ENCODE measurements around the gene SH3BP2. TPM values are rescaled to one million over a fixed set of nuclear protein-coding genes. Genes with fewer than 3 reads are reported as not detected.

The SH3BP2 gene
- total RNA-seq, 1 experiment from 2014 or later: 52.8 TPM

DNA sequence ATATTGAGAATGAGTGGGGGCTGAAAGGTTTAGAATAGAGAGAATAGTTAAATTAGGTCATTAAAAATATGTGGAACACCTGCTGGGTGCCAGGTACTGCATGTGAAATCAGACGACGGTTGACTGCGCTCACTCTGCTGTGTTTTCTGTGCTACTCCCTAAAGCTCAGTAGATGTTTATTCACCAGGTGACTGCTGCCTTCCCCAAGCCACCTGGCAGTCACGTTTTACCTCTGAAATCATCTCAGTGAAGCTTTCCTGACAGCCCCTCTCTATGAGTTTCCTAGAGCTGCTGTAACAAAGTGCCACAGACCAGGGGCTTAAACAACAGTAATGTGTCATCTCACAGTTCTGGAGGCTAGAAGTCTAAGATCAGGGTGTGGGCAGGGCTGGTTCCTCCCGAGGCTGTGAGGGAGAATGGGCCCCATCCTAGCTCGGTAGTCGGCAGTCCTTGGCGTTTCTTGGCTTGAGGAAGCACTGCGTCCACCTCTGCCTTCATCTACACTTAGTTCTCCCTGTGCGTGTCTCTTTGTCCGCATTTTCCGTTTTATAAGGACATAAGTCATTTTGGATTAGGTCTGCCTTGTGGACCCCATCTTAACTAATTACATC is 76.1 kb downstream of the SH3BP2 start:
- Histone ChIP-seq H3K27me3 (ENCODE audit: insufficient read depth, low read length) (no peaks in the 10 kb centered on the region), H3K9me3 (ENCODE audit: control insufficient read depth in 1 of 2, insufficient read depth in 1 of 2, low read depth in 1 of 2, low read length in 2 of 2) (no peaks in the 10 kb centered on the region), H3K4me1 (ENCODE audit: control insufficient read depth in 1 of 2, insufficient read depth in 2 of 2, low read length in 2 of 2) (peaks cover 4 to 8% of the 10 kb centered on the region in 2 experiments; a peak in 3 of 4 replicates), H3K4me3 (replicated peaks in 1 of 2; ENCODE audit: low read depth in 1 of 2, low read length in 2 of 2) (no peak overlapping the region), H3K79me2 (ENCODE audit: insufficient read depth, low read length) (peaks cover 85% of the 10 kb centered on the region), H3K9ac (ENCODE audit: low read length) (no peak overlapping the region), H3K27ac (ENCODE audit: low read depth, low read length) (no peak overlapping the region), H2AFZ (ENCODE audit: low read depth, low read length, poor library complexity, severe bottlenecking) (no peak overlapping the region), H3K9me2 (ENCODE audit: insufficient read depth) (no peaks in the 10 kb centered on the region), H3K4me2 (ENCODE audit: low read length) (no peak overlapping the region), H4K20me1 (ENCODE audit: insufficient read depth) (no peaks in the 10 kb centered on the region; the same call in 1 of the 2 replicates), H3K36me3 (ENCODE audit: control insufficient read depth in 1 of 2, insufficient read depth in 2 of 2, low read length in 2 of 2) (no peaks in the 10 kb centered on the region)
- POLR2A ChIA-PET: no interaction called here
- RAD21 ChIA-PET (ENCODE audit: low non-redundant PET in 1 of 2, low total read pairs in 2 of 2, uncharacterized antibody in 2 of 2, unreplicated experiment in 2 of 2): no interaction called here
- CTCF ChIA-PET: no interaction called here
- BruUV-seq (replicated peaks): no TSS peak
- no peak for TF ChIP-seq SIN3A (IDR thresholded peaks at IDR 0.05; ENCODE audit: low read depth)
- no peak for TF ChIP-seq SP1 (IDR thresholded peaks at IDR 0.05; ENCODE audit: low read depth)
- TF ChIP-seq, protein P1, sequence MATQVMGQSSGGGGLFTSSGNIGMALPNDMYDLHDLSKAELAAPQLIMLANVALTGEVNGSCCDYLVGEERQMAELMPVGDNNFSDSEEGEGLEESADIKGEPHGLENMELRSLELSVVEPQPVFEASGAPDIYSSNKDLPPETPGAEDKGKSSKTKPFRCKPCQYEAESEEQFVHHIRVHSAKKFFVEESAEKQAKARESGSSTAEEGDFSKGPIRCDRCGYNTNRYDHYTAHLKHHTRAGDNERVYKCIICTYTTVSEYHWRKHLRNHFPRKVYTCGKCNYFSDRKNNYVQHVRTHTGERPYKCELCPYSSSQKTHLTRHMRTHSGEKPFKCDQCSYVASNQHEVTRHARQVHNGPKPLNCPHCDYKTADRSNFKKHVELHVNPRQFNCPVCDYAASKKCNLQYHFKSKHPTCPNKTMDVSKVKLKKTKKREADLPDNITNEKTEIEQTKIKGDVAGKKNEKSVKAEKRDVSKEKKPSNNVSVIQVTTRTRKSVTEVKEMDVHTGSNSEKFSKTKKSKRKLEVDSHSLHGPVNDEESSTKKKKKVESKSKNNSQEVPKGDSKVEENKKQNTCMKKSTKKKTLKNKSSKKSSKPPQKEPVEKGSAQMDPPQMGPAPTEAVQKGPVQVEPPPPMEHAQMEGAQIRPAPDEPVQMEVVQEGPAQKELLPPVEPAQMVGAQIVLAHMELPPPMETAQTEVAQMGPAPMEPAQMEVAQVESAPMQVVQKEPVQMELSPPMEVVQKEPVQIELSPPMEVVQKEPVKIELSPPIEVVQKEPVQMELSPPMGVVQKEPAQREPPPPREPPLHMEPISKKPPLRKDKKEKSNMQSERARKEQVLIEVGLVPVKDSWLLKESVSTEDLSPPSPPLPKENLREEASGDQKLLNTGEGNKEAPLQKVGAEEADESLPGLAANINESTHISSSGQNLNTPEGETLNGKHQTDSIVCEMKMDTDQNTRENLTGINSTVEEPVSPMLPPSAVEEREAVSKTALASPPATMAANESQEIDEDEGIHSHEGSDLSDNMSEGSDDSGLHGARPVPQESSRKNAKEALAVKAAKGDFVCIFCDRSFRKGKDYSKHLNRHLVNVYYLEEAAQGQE (IDR thresholded peaks at IDR 0.05; ENCODE audit: low read depth): no peak
- no peak for TF ChIP-seq SRF (IDR thresholded peaks at IDR 0.05; ENCODE audit: low read depth)
- no peak for TF ChIP-seq RAD21 (IDR thresholded peaks at IDR 0.05; ENCODE audit: low read depth)
- no peak for TF ChIP-seq TCF7L2 (IDR thresholded peaks at IDR 0.05; ENCODE audit: borderline replicate concordance, extremely low read depth, insufficient read depth, insufficient read length)
- TF ChIP-seq, protein P2, sequence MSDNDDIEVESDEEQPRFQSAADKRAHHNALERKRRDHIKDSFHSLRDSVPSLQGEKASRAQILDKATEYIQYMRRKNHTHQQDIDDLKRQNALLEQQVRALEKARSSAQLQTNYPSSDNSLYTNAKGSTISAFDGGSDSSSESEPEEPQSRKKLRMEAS (IDR thresholded peaks at IDR 0.05): no peak
- TF ChIP-seq CEBPB (IDR thresholded peaks at IDR 0.05; ENCODE audit: low read depth): no peak
- no peak for TF ChIP-seq CBX3 (IDR thresholded peaks at IDR 0.05; ENCODE audit: low read depth)
- TF ChIP-seq, protein P3, sequence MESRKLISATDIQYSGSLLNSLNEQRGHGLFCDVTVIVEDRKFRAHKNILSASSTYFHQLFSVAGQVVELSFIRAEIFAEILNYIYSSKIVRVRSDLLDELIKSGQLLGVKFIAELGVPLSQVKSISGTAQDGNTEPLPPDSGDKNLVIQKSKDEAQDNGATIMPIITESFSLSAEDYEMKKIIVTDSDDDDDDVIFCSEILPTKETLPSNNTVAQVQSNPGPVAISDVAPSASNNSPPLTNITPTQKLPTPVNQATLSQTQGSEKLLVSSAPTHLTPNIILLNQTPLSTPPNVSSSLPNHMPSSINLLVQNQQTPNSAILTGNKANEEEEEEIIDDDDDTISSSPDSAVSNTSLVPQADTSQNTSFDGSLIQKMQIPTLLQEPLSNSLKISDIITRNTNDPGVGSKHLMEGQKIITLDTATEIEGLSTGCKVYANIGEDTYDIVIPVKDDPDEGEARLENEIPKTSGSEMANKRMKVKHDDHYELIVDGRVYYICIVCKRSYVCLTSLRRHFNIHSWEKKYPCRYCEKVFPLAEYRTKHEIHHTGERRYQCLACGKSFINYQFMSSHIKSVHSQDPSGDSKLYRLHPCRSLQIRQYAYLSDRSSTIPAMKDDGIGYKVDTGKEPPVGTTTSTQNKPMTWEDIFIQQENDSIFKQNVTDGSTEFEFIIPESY (IDR thresholded peaks at IDR 0.05; ENCODE audit: extremely low read depth, insufficient replicate concordance, low read length): no peak
- TF ChIP-seq JUND (IDR thresholded peaks at IDR 0.05): no peak
- TF ChIP-seq FOSL1 (IDR thresholded peaks at IDR 0.05; ENCODE audit: low read depth): no peak
- no peak for TF ChIP-seq ELF1 (IDR thresholded peaks at IDR 0.05; ENCODE audit: borderline replicate concordance, low read depth)
- no peak for TF ChIP-seq EZH2 (IDR thresholded peaks at IDR 0.05)
- no peak for TF ChIP-seq POLR2A (IDR thresholded peaks at IDR 0.05; ENCODE audit: borderline replicate concordance, extremely low read depth, insufficient read depth, insufficient read length)
- ATAC-seq: no peak
- intact Hi-C loops (cut with micrococcal nuclease): no loop called here
- DNase-seq (ENCODE audit: low read depth, low spot score): no peak
